Erythroblast (primary cell): ENCODE data around the gene DUS1L.

Experiments used
- DNase-seq, 2 experiments: peaks; one replicate each; lab custom pipeline; 2025; lab: John Stamatoyannopoulos, UW
- GATA1 ChIP-seq: IDR thresholded peaks from 2 replicates; pipeline ENCODE4 v1.6.1; 2011; ENCODE audit warnings: low read depth, mild to moderate bottlenecking, control low read depth, low read length, moderate library complexity
- POLR2A ChIP-seq: IDR thresholded peaks from 2 replicates; pipeline ENCODE4 v1.6.1; 2011; ENCODE audit warnings: mild to moderate bottlenecking, low read length

The DUS1L gene

GRCh38 chr17:82016875-82017459 lies 48.6 kb downstream of the DUS1L start:
- TF ChIP-seq GATA1: no peak
- TF ChIP-seq POLR2A: no peak
- DNase-seq: no peak

GRCh38 chr17:82016061-82016874 lies 49.3 kb downstream of the DUS1L start:
- no peak for DNase-seq
- TF ChIP-seq POLR2A (no peak), GATA1 (no peak)

GRCh38 chr17:82015311-82015971 lies 50.2 kb downstream of the DUS1L start:
- DNase-seq: no peak

GRCh38 chr17:82014971-82015310 lies 50.7 kb downstream of the DUS1L start:
- TF ChIP-seq GATA1 (no peak), POLR2A (no peak)
- DNase-seq: no peak

More at GRCh38 chr17:82015311-82015971, 50.2 kb downstream of the DUS1L start:
- TF ChIP-seq POLR2A: no peak
- no peak for TF ChIP-seq GATA1

- no peak for DNase-seq
- TF ChIP-seq GATA1: no peak
- no peak for TF ChIP-seq POLR2A
Observed at GRCh38 chr17:82014432-82014831, 51.2 kb downstream of the DUS1L start.

- DNase-seq: no peak
- TF ChIP-seq POLR2A (no peak), GATA1 (no peak)
Observed at GRCh38 chr17:82013772-82014321, 51.8 kb downstream of the DUS1L start.

GRCh38 chr17:82013341-82013740 lies 52.3 kb downstream of the DUS1L start:
- DNase-seq: no peak
- TF ChIP-seq GATA1: no peak
- no peak for TF ChIP-seq POLR2A

- no peak for TF ChIP-seq GATA1
- no peak for TF ChIP-seq POLR2A
- DNase-seq: no peak
Observed at GRCh38 chr17:82012640-82013295, 52.8 kb downstream of the DUS1L start.

- DNase-seq: no peak
Observed at GRCh38 chr17:82012261-82012639, 53.4 kb downstream of the DUS1L start.

GRCh38 chr17:82011617-82012187 lies 53.9 kb downstream of the DUS1L start:
- DNase-seq: no peak
- TF ChIP-seq GATA1: no peak
- TF ChIP-seq POLR2A: no peak

More at GRCh38 chr17:82012261-82012639, 53.4 kb downstream of the DUS1L start:
- TF ChIP-seq POLR2A (no peak), GATA1 (no peak)

GRCh38 chr17:82010575-82011525 lies 54.8 kb downstream of the DUS1L start:
- DNase-seq: no peak
- TF ChIP-seq POLR2A (no peak), GATA1 (no peak)

GRCh38 chr17:82009413-82009812 lies 56.2 kb downstream of the DUS1L start:
- TF ChIP-seq POLR2A (no peak), GATA1 (no peak)
- no peak for DNase-seq

- DNase-seq: no peak
- no peak for TF ChIP-seq POLR2A
- no peak for TF ChIP-seq GATA1
Observed at GRCh38 chr17:82008941-82009405, 56.6 kb downstream of the DUS1L start.
